GM20000 (cell line): Measurements from ENCODE around the gene SLC24A3.

ENCODE experiments used
- DNase-seq: peaks from one replicate; pipeline ENCODE4 v3.0.0; 2012; ENCODE audit warnings: low spot score
- CTCF ChIP-seq: IDR thresholded peaks from 2 replicates; pipeline ENCODE4 v1.5.1; 2012; ENCODE audit warnings: mild to moderate bottlenecking, control low read depth; ENCODE audit errors: extremely low read depth, missing control alignments

Gene SLC24A3

GRCh38 chr20:19431316-19431700 lies 218.9 kb downstream of the SLC24A3 start:
- no peak for TF ChIP-seq CTCF
- no peak for DNase-seq

GRCh38 chr20:19431906-19432305 lies 219.5 kb downstream of the SLC24A3 start:
- no peak for TF ChIP-seq CTCF
- no peak for DNase-seq

- peak; percentile 36 for DNase-seq
- TF ChIP-seq CTCF, result no peak
Observed at GRCh38 chr20:19433371-19434350, 221.2 kb downstream of the SLC24A3 start.

GRCh38 chr20:19435316-19435715 lies 222.9 kb downstream of the SLC24A3 start:
- DNase-seq, result no peak
- TF ChIP-seq CTCF, result no peak

GRCh38 chr20:19435821-19436220 lies 223.4 kb downstream of the SLC24A3 start:
- TF ChIP-seq CTCF, result no peak
- no peak for DNase-seq

- no peak for DNase-seq
- TF ChIP-seq CTCF, result no peak
Observed at GRCh38 chr20:19438488-19438887, 226.0 kb downstream of the SLC24A3 start.

- TF ChIP-seq CTCF, result no peak
- no peak for DNase-seq
Observed at GRCh38 chr20:19440660-19441527, 228.5 kb downstream of the SLC24A3 start.
